HEK293T (cell line): ENCODE measurements around the gene CD300A.
"Not testable (repeated sequence)": the region's sequence is repeated elsewhere in the genome, so short reads cannot be mapped to it uniquely, and the experiment has no call there.

ENCODE experiments used
- ARNT ChIP-seq: fragments of 450-650 bp; IDR thresholded peaks from 2 replicates; pipeline ENCODE4 v1.6.1; 2017; ENCODE audit warnings: mild to moderate bottlenecking
- BHLHE40 ChIP-seq: fragments of 450-650 bp; IDR thresholded peaks from 2 replicates; pipeline ENCODE4 v1.6.1; 2016; ENCODE audit warnings: mild to moderate bottlenecking, moderate library complexity, borderline replicate concordance
- ELF4 ChIP-seq: fragments of 450-650 bp; IDR thresholded peaks from 2 replicates; pipeline ENCODE4 v1.6.1; 2017; ENCODE audit warnings: antibody characterized with exemption
- FOXA1 ChIP-seq: fragments of 450-650 bp; IDR thresholded peaks from 2 replicates; pipeline ENCODE4 v1.6.1; 2016; ENCODE audit warnings: mild to moderate bottlenecking
- FOXM1 ChIP-seq: fragments of 450-650 bp; IDR thresholded peaks from 2 replicates; pipeline ENCODE4 v1.6.1; 2017; ENCODE audit warnings: mild to moderate bottlenecking, borderline replicate concordance
- HDGF ChIP-seq: fragments of 450-650 bp; IDR thresholded peaks from 2 replicates; pipeline ENCODE4 v1.6.1; 2017; ENCODE audit warnings: antibody characterized with exemption, borderline replicate concordance
- NFRKB ChIP-seq: fragments of 450-650 bp; IDR thresholded peaks from 2 replicates; pipeline ENCODE4 v1.6.1; 2016; ENCODE audit warnings: mild to moderate bottlenecking, moderate library complexity
- SUZ12 ChIP-seq: fragments of 450-650 bp; IDR thresholded peaks from 2 replicates; pipeline ENCODE4 v1.6.1; 2016; ENCODE audit warnings: mild to moderate bottlenecking

GRCh38 chr17:74488276-74488675, 21.8 kb downstream of the CD300A start:
- TF ChIP-seq ARNT, SUZ12, FOXM1, ELF4, NFRKB, FOXA1, BHLHE40, HDGF: not testable (repeated sequence)
